ENCODE data around the gene CCDC169. TPM values are rescaled to one million over a fixed set of nuclear protein-coding genes. Genes with fewer than 3 reads are reported as not detected.

The CCDC169 gene
- total RNA-seq, 4 donors from 2014 or later = 0.48 to 0.55 TPM; not detected in 2

DNA sequence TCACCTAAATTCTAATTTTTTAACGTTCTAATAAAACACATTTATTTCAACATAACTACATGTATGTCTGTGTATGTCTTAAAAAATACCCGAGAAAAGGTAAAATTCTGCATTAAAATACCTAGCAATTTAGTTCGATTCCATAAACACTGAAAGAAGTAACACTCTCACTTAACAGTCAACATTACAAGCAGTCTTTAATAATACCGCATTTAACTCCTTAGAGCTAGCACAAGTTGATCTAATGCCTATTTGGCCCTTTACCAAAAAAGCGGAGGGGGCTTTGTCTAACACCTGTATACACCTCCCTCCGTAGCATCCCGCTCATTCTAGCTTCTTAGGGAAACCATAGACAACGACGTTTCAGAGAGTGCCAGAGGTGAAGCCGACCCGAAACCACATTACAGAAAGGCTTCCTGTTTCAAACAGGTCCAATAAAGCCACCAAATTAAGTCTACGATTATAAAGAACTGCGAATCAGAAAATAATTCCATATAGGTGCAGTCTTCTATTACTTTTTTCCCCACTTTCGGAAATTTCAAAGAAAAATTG lies 47.3 kb upstream of the CCDC169 start:
- H3K27me3 ChIP-seq = peaks cover 17% of the 10 kb centered on the region
- no peaks in the 10 kb centered on the region for H3K9me3 ChIP-seq
- DNase-seq = no peak
- H3K36me3 ChIP-seq = no peaks in the 10 kb centered on the region
- peaks cover 0 to 24% (median 4%) of the 10 kb centered on the region in 4 donors for H3K4me1 ChIP-seq
- intact Hi-C loops (cut with DNase I; ENCODE audit: low total_unique reads) = loop anchor here (5.0 to 10.0 kb wide), 2 partner anchors 52 to 60 kb away; no protein-coding TSS in a partner anchor
- in situ Hi-C loops (cut with MboI; ENCODE audit: low pct_ligation_motif_present in 1 of 4, low pct_unique_long_range_greater_than_20kb in 1 of 4, low sequenced_read_pairs in 3 of 4) = no loop called here
- no peak for TF ChIP-seq POLR2A (IDR thresholded peaks at IDR 0.05)
- no peak for TF ChIP-seq EP300 (IDR thresholded peaks at IDR 0.05; ENCODE audit: low read depth)
- TF ChIP-seq, protein P1, sequence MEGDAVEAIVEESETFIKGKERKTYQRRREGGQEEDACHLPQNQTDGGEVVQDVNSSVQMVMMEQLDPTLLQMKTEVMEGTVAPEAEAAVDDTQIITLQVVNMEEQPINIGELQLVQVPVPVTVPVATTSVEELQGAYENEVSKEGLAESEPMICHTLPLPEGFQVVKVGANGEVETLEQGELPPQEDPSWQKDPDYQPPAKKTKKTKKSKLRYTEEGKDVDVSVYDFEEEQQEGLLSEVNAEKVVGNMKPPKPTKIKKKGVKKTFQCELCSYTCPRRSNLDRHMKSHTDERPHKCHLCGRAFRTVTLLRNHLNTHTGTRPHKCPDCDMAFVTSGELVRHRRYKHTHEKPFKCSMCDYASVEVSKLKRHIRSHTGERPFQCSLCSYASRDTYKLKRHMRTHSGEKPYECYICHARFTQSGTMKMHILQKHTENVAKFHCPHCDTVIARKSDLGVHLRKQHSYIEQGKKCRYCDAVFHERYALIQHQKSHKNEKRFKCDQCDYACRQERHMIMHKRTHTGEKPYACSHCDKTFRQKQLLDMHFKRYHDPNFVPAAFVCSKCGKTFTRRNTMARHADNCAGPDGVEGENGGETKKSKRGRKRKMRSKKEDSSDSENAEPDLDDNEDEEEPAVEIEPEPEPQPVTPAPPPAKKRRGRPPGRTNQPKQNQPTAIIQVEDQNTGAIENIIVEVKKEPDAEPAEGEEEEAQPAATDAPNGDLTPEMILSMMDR (IDR thresholded peaks at IDR 0.05) = no peak
- TF ChIP-seq POLR2AphosphoS5 (IDR thresholded peaks at IDR 0.05) = no peak
- H3K4me3 ChIP-seq = peak overlapping the region; percentile 58 to 75 (median 68)
- peak overlapping the region; percentile 94 to 98 (median 95) for H3K27ac ChIP-seq
- 30 to 37% methylated on average over 13 to 14 of the region's 14 CpGs for WGBS, 2 donors (ENCODE audit: low coverage in 1 of 2)

DNA sequence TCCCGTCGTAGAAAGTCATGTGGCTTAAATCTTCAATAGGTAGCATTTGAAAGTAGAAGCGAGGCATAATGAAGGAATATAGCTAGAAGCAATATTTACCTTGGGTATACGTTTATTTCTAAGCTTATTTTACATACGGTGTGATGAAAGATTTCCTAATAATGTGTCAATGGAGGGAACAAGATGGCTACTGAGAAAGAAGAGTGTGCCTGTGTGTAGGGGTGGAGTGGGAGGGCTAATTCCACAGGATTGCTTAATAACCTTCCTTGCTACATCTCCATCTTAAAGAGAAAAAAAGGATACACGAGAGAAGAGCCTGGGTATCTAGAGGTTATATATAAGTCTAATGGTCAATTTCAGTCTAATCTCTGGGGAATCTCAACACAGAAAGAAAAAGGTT lies 46.6 kb upstream of the CCDC169 start:
- intact Hi-C loops (cut with DNase I; ENCODE audit: low total_unique reads) = loop anchor here (10.0 kb wide), 1 partner anchor 59 kb away; no protein-coding TSS in a partner anchor
- H3K27ac ChIP-seq = peak overlapping the region in 3 of 4 donors; percentile 94 to 98 (median 96)

DNA sequence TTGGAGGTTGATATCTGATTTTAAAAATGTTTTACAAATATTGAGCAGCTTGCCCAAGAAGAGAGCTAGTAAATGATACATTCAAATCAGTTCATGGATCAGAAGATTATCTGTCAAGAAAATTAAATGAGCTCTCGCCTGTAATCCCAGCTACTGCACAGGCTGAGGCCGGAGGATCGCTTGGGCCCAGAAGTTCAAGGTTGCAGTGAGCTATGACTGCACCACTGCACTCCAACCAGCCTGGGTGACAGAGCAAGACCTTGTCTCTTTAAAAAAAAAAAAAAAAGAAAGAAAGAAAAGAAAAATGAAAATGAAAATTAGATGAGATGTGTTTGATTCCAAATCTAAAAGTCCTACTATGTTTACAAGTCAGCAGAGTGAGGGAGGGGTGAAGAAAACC lies 46.2 kb upstream of the CCDC169 start:
- TF ChIP-seq EP300 (IDR thresholded peaks at IDR 0.05; ENCODE audit: low read depth) (no peak), POLR2AphosphoS5 (IDR thresholded peaks at IDR 0.05) (no peak), POLR2A (IDR thresholded peaks at IDR 0.05) (no peak)
- TF ChIP-seq, protein P1 (IDR thresholded peaks at IDR 0.05) = no peak

More for the DNA sequence above, 46.6 kb upstream of the CCDC169 start:
- DNase-seq = peak; percentile 10
- H3K36me3 ChIP-seq = no peaks in the 10 kb centered on the region
- peaks cover 0 to 24% (median 4%) of the 10 kb centered on the region in 4 donors for H3K4me1 ChIP-seq
- no peak for TF ChIP-seq EP300 (IDR thresholded peaks at IDR 0.05; ENCODE audit: low read depth)
- 67 to 77% methylated on average over 6 of the region's 6 CpGs for WGBS, 2 donors (ENCODE audit: low coverage in 1 of 2)
- in situ Hi-C loops (cut with MboI; ENCODE audit: low pct_ligation_motif_present in 1 of 4, low pct_unique_long_range_greater_than_20kb in 1 of 4, low sequenced_read_pairs in 3 of 4) = no loop called here
- H3K27me3 ChIP-seq = peaks cover 17% of the 10 kb centered on the region
- peak overlapping the region in 1 of 4 donors; percentile 65 for H3K4me3 ChIP-seq
- no peaks in the 10 kb centered on the region for H3K9me3 ChIP-seq

DNA sequence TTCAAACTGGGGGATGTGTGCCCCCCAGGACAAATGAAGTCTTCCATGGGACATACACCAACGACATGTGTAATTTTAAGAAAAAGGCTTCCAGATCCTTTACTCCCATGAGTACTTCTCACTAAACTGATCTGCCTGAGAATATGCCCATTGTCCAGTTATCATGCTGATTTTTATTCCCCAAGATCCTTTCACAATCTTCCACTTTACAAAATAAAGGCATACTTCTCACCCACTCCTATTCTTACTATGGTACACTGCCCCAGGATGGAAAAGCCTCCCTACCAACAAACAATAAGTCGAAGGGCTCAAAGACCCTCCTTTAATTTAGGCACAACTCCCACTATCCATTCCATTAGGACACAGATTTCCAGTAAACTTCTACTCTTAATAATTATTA lies 45.1 kb upstream of the CCDC169 start:
- TF ChIP-seq POLR2AphosphoS5 (IDR thresholded peaks at IDR 0.05) (no peak), EP300 (IDR thresholded peaks at IDR 0.05; ENCODE audit: low read depth) (no peak), POLR2A (IDR thresholded peaks at IDR 0.05) (no peak)
- TF ChIP-seq, protein P1 (IDR thresholded peaks at IDR 0.05) = no peak
- peaks cover 17% of the 10 kb centered on the region for H3K27me3 ChIP-seq
- no peaks in the 10 kb centered on the region for H3K36me3 ChIP-seq
- intact Hi-C loops (cut with DNase I; ENCODE audit: low total_unique reads) = loop anchor here (10.0 kb wide), 1 partner anchor 58 kb away; no protein-coding TSS in a partner anchor
- in situ Hi-C loops (cut with MboI; ENCODE audit: low pct_ligation_motif_present in 1 of 4, low pct_unique_long_range_greater_than_20kb in 1 of 4, low sequenced_read_pairs in 3 of 4) = no loop called here
- H3K4me1 ChIP-seq = peaks cover 0 to 24% (median 4%) of the 10 kb centered on the region in 4 donors
- H3K4me3 ChIP-seq = no peak overlapping the region
- 70 to 81% methylated on average over 2 of the region's 2 CpGs for WGBS, 2 donors (ENCODE audit: low coverage in 1 of 2)
- no peak overlapping the region for H3K27ac ChIP-seq
- no peaks in the 10 kb centered on the region for H3K9me3 ChIP-seq
- no peak for DNase-seq

More for the DNA sequence above, 46.2 kb upstream of the CCDC169 start:
- in situ Hi-C loops (cut with MboI; ENCODE audit: low pct_ligation_motif_present in 1 of 4, low pct_unique_long_range_greater_than_20kb in 1 of 4, low sequenced_read_pairs in 3 of 4) = no loop called here
- no peak for DNase-seq
- whole genome bisulfite sequencing, 2 donors (ENCODE audit: low coverage in 1 of 2) = 93% methylated on average over 3 of the region's 3 CpGs; no CpG with 5 or more reads in 1 of the 2 donors
- Histone ChIP-seq H3K4me3 (no peak overlapping the region), H3K36me3 (no peaks in the 10 kb centered on the region), H3K27ac (peak overlapping the region in 3 of 4 donors; percentile 94 to 98 (median 96)), H3K27me3 (peaks cover 17% of the 10 kb centered on the region), H3K9me3 (no peaks in the 10 kb centered on the region), H3K4me1 (peaks cover 0 to 24% (median 4%) of the 10 kb centered on the region in 4 donors)
- intact Hi-C loops (cut with DNase I; ENCODE audit: low total_unique reads) = loop anchor here (10.0 kb wide), 1 partner anchor 59 kb away; no protein-coding TSS in a partner anchor
